NT2/D1 (cell line): ENCODE data around the gene MAP2.

Experiments
- YY1 ChIP-seq: IDR thresholded peaks from 2 replicates; pipeline ENCODE4 v1.6.1; 2011; ENCODE audit not compliant: insufficient read length, insufficient read depth
- ZNF274 ChIP-seq: IDR thresholded peaks from 2 replicates; pipeline ENCODE4 v1.6.1; 2011; ENCODE audit warnings: mild to moderate bottlenecking, low read depth, low read length

GRCh38 chr2:209380293-209380692 lies 43.6 kb upstream of the MAP2 start:
- TF ChIP-seq ZNF274 = no peak
- no peak for TF ChIP-seq YY1
